GM23338 (cell line): ENCODE data around the gene SEL1L3. TPM values are rescaled to one million over a fixed set of nuclear protein-coding genes. Genes with fewer than 3 reads are reported as not detected.

Experiments used
- ATAC-seq: fragments of 200-7000 bp; cut with Tn5 transposase; 3 replicates; pipeline ENCODE4 v1.9.1; 2020
- DNase-seq: peaks from one replicate; pipeline ENCODE4 v3.0.0-alpha.2; 2015; ENCODE audit warnings: low spot score
- H2AFZ ChIP-seq: fragments of 200-600 bp; sonication (generic); 2 replicates; pipeline ENCODE4 v1.8.0; 2016; ENCODE audit warnings: antibody characterized with exemption, mild to moderate bottlenecking, moderate library complexity
- H3F3A ChIP-seq: fragments of 200-600 bp; sonication (generic); replicated peaks from 2 replicates; pipeline ENCODE4 v1.8.0; 2017; ENCODE audit warnings: antibody characterized with exemption, mixed run types, low read depth
- H3K27ac ChIP-seq: fragments of 200-600 bp; sonication (generic); 2 replicates; pipeline ENCODE4 v1.6.1; 2016; ENCODE audit warnings: low read depth
- H3K27me3 ChIP-seq: fragments of 200-600 bp; sonication (generic); 2 replicates; pipeline ENCODE4 v1.8.0; 2016; ENCODE audit warnings: mild to moderate bottlenecking, mixed run types, moderate library complexity; ENCODE audit not compliant: insufficient read depth
- H3K36me3 ChIP-seq: fragments of 200-600 bp; sonication (generic); 2 replicates; pipeline ENCODE4 v1.8.0; 2016; ENCODE audit warnings: mild to moderate bottlenecking; ENCODE audit not compliant: insufficient read depth
- H3K4me1 ChIP-seq: fragments of 200-600 bp; sonication (generic); 2 replicates; pipeline ENCODE4 v1.8.0; 2016; ENCODE audit warnings: mild to moderate bottlenecking, moderate library complexity; ENCODE audit not compliant: insufficient read depth
- H3K4me2 ChIP-seq: fragments of 200-600 bp; sonication (generic); 2 replicates; pipeline ENCODE4 v1.7.1; 2017; ENCODE audit warnings: mixed run types
- H3K4me3 ChIP-seq: fragments of 200-600 bp; sonication (generic); 2 replicates; pipeline ENCODE4 v1.6.1; 2016; ENCODE audit warnings: mixed run types
- H3K79me2 ChIP-seq: fragments of 200-600 bp; sonication (generic); replicated peaks from 2 replicates; pipeline ENCODE4 v1.8.0; 2017; ENCODE audit warnings: mild to moderate bottlenecking; ENCODE audit not compliant: insufficient read depth
- H3K9me2 ChIP-seq: fragments of 200-600 bp; sonication (generic); 2 replicates; pipeline ENCODE4 v1.8.0; 2017; ENCODE audit not compliant: insufficient read depth
- H4K20me1 ChIP-seq: fragments of 200-600 bp; sonication (generic); replicated peaks from 2 replicates; pipeline ENCODE4 v1.8.0; 2017; ENCODE audit warnings: mild to moderate bottlenecking; ENCODE audit not compliant: insufficient read depth
- H3K27ac Mint-ChIP-seq: 2 replicates; pipeline ENCODE4 v1.8.0; 2020; ENCODE audit warnings: inconsistent platforms, mild to moderate bottlenecking, moderate library complexity, mixed read lengths
- H3K27me3 Mint-ChIP-seq: 3 replicates; pipeline ENCODE4 v1.8.0; 2022; ENCODE audit warnings: low read depth, mild to moderate bottlenecking, moderate library complexity, mixed read lengths, inconsistent platforms; ENCODE audit not compliant: insufficient read depth, poor library complexity
- H3K36me3 Mint-ChIP-seq: 3 replicates; pipeline ENCODE4 v1.8.0; 2021; ENCODE audit warnings: low read depth, mild to moderate bottlenecking, inconsistent platforms, moderate library complexity, mixed read lengths
- H3K4me1 Mint-ChIP-seq: 3 replicates; pipeline ENCODE4 v1.8.0; 2020; ENCODE audit warnings: mild to moderate bottlenecking, inconsistent platforms, mixed read lengths
- H3K4me3 Mint-ChIP-seq: 3 replicates; pipeline ENCODE4 v1.8.0; 2021; ENCODE audit warnings: moderate library complexity, mild to moderate bottlenecking, inconsistent platforms, mixed read lengths
- H3K9me3 Mint-ChIP-seq: 3 replicates; pipeline ENCODE4 v1.8.0; 2020; ENCODE audit warnings: moderate library complexity, mild to moderate bottlenecking, inconsistent platforms, mixed read lengths
- CREB1 ChIP-seq: fragments of 250-450 bp; sonication (Bioruptor Pico); IDR thresholded peaks from 2 replicates; pipeline ENCODE4 v1.5.0; 2020; ENCODE audit warnings: low read depth, mild to moderate bottlenecking, moderate library complexity
- CTCF ChIP-seq, 2 experiments: fragments of 200-600 bp in 1 of 2; sonication (generic) in 1 of 2; conservative IDR thresholded peaks; 2 replicates each; pipeline versions ENCODE4 v1.5.1 to v1.6.1; 2016 to 2017; ENCODE audit warnings: antibody characterized with exemption in 2 of 2, low read depth in 2 of 2, mild to moderate bottlenecking in 2 of 2, moderate library complexity in 1 of 2
- ETS1 ChIP-seq: IDR thresholded peaks from 2 replicates; pipeline ENCODE4 v1.6.1; 2016; ENCODE audit warnings: antibody characterized with exemption
- EZH2 ChIP-seq: fragments of 200-600 bp; sonication (generic); IDR thresholded peaks from one replicate; pipeline ENCODE4 v1.8.0; 2017; ENCODE audit warnings: antibody characterized with exemption, mild to moderate bottlenecking, low read depth; ENCODE audit not compliant: unreplicated experiment
- EZH2phosphoT487 ChIP-seq: fragments of 200-600 bp; sonication (generic); IDR thresholded peaks from one replicate; pipeline ENCODE4 v1.8.1; 2018; ENCODE audit warnings: antibody characterized with exemption; ENCODE audit not compliant: unreplicated experiment
- JUNB ChIP-seq: IDR thresholded peaks from one replicate; pipeline ENCODE4 v1.6.1; 2016; ENCODE audit warnings: antibody characterized with exemption; ENCODE audit not compliant: unreplicated experiment
- NANOG ChIP-seq: IDR thresholded peaks from 2 replicates; pipeline ENCODE4 v1.6.1; 2016; ENCODE audit warnings: antibody characterized with exemption, borderline replicate concordance
- POLR2AphosphoS5 ChIP-seq: IDR thresholded peaks from 2 replicates; pipeline ENCODE4 v1.6.1; 2016; ENCODE audit warnings: antibody characterized with exemption, low read depth
- REST ChIP-seq: IDR thresholded peaks from one replicate; pipeline ENCODE4 v1.6.1; 2018; ENCODE audit warnings: antibody characterized with exemption; ENCODE audit not compliant: unreplicated experiment
- STAT1 ChIP-seq: IDR thresholded peaks from one replicate; pipeline ENCODE4 v1.6.1; 2016; ENCODE audit warnings: antibody characterized with exemption; ENCODE audit not compliant: unreplicated experiment
- ZNF114 ChIP-seq: fragments of 250-450 bp; sonication (Bioruptor Pico); IDR thresholded peaks from 2 replicates; pipeline ENCODE4 v1.5.0; 2020; ENCODE audit warnings: mild to moderate bottlenecking, moderate library complexity
- ZNF331 ChIP-seq: fragments of 250-450 bp; sonication (Bioruptor Pico); IDR thresholded peaks from 2 replicates; pipeline ENCODE4 v1.5.0; 2020; ENCODE audit warnings: low read depth, mild to moderate bottlenecking, moderate library complexity
- ZNF462 ChIP-seq: fragments of 250-450 bp; sonication (Bioruptor Pico); IDR thresholded peaks from 2 replicates; pipeline ENCODE4 v1.5.0; 2020; ENCODE audit warnings: mild to moderate bottlenecking, moderate library complexity
- polyA plus RNA-seq: library from polyadenylated mRNA; unstranded; fragments of >200 nt; fragmentation: Nextera tagmentation; extraction: Ambion mirVana; gene quantifications from 2 replicates; pipeline ENCODE4 v1.2.1, GENCODE V29; 2016
- total RNA-seq: library from RNA; depleted of rRNA; stranded (reverse); fragments of >200 nt; shearing (Covaris generic); gene quantifications from 2 replicates; pipeline ENCODE4 v1.2.3, GENCODE V29; 2014

Gene SEL1L3
- total and polyA plus RNA-seq, 2 experiments from 2014 or later: 17.1 to 61.7 TPM

- no peak for TF ChIP-seq JUNB
- no peak for TF ChIP-seq EZH2
- TF ChIP-seq EZH2phosphoT487: no peak
- TF ChIP-seq ZNF114 (CRISPR knock-in tag): no peak
- TF ChIP-seq ETS1: no peak
Measured at GRCh38 chr4:25722964-25723363, 139.8 kb downstream of the SEL1L3 start (continued).

GRCh38 chr4:25713812-25714211 is 149.0 kb downstream of the SEL1L3 start:
- Mint-ChIP-seq H3K4me1 (no peaks in the 10 kb centered on the region), H3K9me3 (peaks cover 7% of the 10 kb centered on the region), H3K4me3 (no peak overlapping the region), H3K27me3 (peaks cover 2% of the 10 kb centered on the region), H3K27ac (no peak overlapping the region), H3K36me3 (peaks cover 4% of the 10 kb centered on the region; the same call in 2 of the 3 replicates)
- H3K27ac ChIP-seq: no peak overlapping the region
- DNase-seq: no peak
- ATAC-seq: no peak
- no peaks in the 10 kb centered on the region for H3K79me2 ChIP-seq
- no peaks in the 10 kb centered on the region for H3K9me2 ChIP-seq
- no peak overlapping the region for H2AFZ ChIP-seq
- no peaks in the 10 kb centered on the region for H3F3A ChIP-seq
- H3K4me2 ChIP-seq: no peak overlapping the region
- H4K20me1 ChIP-seq: no peaks in the 10 kb centered on the region
- no peaks in the 10 kb centered on the region for H3K4me1 ChIP-seq
- H3K36me3 ChIP-seq: no peaks in the 10 kb centered on the region
- no peak overlapping the region for H3K4me3 ChIP-seq
- no peaks in the 10 kb centered on the region for H3K27me3 ChIP-seq
- TF ChIP-seq ZNF331 (CRISPR knock-in tag): no peak
- no peak for TF ChIP-seq POLR2AphosphoS5
- no peak for TF ChIP-seq STAT1
- TF ChIP-seq CREB1 (CRISPR knock-in tag): no peak
- TF ChIP-seq ZNF114 (CRISPR knock-in tag): no peak
- no peak for TF ChIP-seq EZH2phosphoT487
- TF ChIP-seq ZNF462 (CRISPR knock-in tag): no peak
- TF ChIP-seq NANOG: no peak
- TF ChIP-seq REST: no peak
- no peak for TF ChIP-seq CTCF (conservative IDR thresholded peaks at IDR 0.05; ENCODE audit: low read depth in 2 of 2)
- TF ChIP-seq JUNB: no peak
